ENCODE results near the gene KANSL1. TPM values are rescaled to one million over a fixed set of nuclear protein-coding genes. Genes with fewer than 3 reads are reported as not detected.

Gene KANSL1
- total RNA-seq, 1 donor from 2014 or later, result 102 TPM

DNA sequence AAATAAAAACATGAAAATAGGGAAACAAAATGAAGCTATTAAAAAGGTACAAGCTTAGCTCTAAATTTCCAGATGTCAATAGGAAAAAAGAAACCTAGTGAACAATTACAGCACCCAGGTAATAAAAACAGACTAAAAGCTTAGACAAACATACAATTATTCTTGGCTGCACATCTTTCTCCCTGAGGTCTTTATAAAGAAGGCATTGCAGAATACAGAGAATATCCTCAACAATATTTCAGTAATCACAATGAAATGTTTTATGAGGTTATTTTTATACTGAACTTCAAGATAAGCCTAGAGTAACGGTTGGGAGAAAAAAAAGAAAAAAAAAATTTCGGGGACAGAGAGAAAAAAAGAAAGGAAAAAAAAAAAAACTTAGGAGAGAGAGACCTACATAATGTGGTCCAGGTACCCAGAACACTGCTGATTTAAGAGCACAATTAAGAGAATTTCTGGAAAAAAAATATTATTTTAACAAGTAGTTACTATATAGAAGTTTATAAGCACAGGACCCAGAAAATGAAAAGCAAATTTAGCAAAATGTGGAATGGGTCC lies 26.5 kb downstream of the KANSL1 start:
- H3K27ac Mint-ChIP-seq (ENCODE audit: unreplicated experiment), result peak overlapping the region; percentile 23
- TF ChIP-seq, protein P1, sequence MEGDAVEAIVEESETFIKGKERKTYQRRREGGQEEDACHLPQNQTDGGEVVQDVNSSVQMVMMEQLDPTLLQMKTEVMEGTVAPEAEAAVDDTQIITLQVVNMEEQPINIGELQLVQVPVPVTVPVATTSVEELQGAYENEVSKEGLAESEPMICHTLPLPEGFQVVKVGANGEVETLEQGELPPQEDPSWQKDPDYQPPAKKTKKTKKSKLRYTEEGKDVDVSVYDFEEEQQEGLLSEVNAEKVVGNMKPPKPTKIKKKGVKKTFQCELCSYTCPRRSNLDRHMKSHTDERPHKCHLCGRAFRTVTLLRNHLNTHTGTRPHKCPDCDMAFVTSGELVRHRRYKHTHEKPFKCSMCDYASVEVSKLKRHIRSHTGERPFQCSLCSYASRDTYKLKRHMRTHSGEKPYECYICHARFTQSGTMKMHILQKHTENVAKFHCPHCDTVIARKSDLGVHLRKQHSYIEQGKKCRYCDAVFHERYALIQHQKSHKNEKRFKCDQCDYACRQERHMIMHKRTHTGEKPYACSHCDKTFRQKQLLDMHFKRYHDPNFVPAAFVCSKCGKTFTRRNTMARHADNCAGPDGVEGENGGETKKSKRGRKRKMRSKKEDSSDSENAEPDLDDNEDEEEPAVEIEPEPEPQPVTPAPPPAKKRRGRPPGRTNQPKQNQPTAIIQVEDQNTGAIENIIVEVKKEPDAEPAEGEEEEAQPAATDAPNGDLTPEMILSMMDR (IDR thresholded peaks at IDR 0.05), result no peak
- H3K27me3 Mint-ChIP-seq (ENCODE audit: unreplicated experiment), result no peaks in the 10 kb centered on the region
- peak overlapping the region; percentile 28 for H3K4me3 Mint-ChIP-seq (ENCODE audit: unreplicated experiment)
- DNase-seq (ENCODE audit: extremely low spot score, unreplicated experiment), result no peak
- H3K9me3 Mint-ChIP-seq (ENCODE audit: unreplicated experiment), result no peaks in the 10 kb centered on the region
- peaks cover 45% of the 10 kb centered on the region for H3K36me3 Mint-ChIP-seq (ENCODE audit: unreplicated experiment)
- H3K4me1 Mint-ChIP-seq (ENCODE audit: unreplicated experiment), result peaks cover 73% of the 10 kb centered on the region

DNA sequence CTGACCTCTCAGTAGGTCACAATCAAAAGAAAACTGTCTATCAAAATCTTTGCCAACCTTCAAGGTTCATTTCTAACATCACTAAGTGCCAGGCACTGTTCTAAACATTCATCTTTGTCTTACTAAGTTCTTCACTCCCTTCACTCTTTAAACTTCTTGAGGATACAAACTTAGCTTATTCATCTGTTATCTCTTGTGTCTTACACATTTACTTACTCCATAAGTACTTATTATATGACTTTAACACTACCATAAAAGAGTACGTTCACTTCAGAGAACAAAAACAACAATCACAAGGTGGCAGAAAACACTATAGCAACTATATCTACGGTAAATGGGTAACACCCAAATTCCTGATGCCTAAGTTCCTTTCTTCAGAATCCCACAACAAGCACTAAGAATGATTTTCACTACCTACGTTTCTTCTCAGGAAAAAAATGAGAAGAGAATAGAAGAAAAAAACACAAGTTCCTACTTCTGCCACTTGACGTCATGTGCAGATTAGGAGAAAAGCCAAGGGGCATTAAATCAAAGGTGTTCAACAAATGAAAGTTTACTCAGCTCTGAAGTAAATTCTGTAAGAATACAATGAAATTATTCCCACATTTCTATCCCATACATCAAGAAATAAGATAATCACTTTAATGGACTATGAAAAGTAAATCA lies 29.2 kb downstream of the KANSL1 start:
- TF ChIP-seq, protein P1 (IDR thresholded peaks at IDR 0.05), result no peak
- no peak for DNase-seq (ENCODE audit: extremely low spot score, unreplicated experiment)
- Mint-ChIP-seq H3K27me3 (ENCODE audit: unreplicated experiment) (no peaks in the 10 kb centered on the region), H3K27ac (ENCODE audit: unreplicated experiment) (no peak overlapping the region), H3K4me3 (ENCODE audit: unreplicated experiment) (no peak overlapping the region), H3K36me3 (ENCODE audit: unreplicated experiment) (peaks cover 20% of the 10 kb centered on the region), H3K4me1 (ENCODE audit: unreplicated experiment) (peaks cover 81% of the 10 kb centered on the region), H3K9me3 (ENCODE audit: unreplicated experiment) (no peaks in the 10 kb centered on the region)

DNA sequence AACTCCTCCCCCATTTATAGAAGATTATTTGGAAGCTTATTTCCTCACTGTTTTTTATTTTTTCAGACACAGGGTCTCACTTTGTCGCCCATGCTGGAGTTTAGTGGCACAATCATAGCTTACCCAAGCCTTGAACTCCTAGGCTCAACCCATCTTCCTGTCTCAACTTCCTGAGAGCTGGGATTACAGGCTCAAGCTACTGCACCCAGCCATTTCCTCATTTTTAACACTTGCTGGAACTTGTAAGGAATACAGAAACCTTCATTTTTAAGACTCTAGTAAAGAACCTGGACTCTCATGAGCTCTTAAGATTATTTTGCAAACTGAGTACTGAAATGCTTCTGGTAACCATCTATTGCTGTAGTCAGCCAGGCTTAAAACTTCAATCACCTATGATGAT lies 29.9 kb downstream of the KANSL1 start:
- no peak for DNase-seq (ENCODE audit: extremely low spot score, unreplicated experiment)
- Mint-ChIP-seq H3K4me1 (ENCODE audit: unreplicated experiment) (peaks cover 82% of the 10 kb centered on the region), H3K4me3 (ENCODE audit: unreplicated experiment) (no peak overlapping the region), H3K27ac (ENCODE audit: unreplicated experiment) (no peak overlapping the region), H3K36me3 (ENCODE audit: unreplicated experiment) (peaks cover 18% of the 10 kb centered on the region), H3K27me3 (ENCODE audit: unreplicated experiment) (no peaks in the 10 kb centered on the region), H3K9me3 (ENCODE audit: unreplicated experiment) (no peaks in the 10 kb centered on the region)
- TF ChIP-seq, protein P1 (IDR thresholded peaks at IDR 0.05), result no peak

DNA sequence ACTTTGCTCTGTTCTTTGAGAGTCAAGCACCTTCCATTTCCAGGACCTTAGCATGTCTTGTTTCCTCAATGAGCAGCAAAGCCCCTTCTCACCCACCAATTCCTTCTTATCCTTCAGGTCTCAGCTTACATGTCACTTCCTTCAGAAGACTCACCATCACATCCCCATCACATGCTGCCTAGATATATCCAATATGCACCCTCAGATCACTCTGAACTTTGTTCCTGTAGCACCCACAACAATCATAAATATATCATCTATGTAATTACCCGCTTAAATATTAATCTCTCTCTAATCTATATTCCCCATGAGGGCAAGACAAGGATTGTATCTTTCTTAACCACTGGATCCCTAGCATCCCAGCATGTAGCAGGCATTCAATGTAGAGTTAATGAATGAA lies 30.4 kb downstream of the KANSL1 start:
- H3K27me3 Mint-ChIP-seq (ENCODE audit: unreplicated experiment), result no peaks in the 10 kb centered on the region

DNA sequence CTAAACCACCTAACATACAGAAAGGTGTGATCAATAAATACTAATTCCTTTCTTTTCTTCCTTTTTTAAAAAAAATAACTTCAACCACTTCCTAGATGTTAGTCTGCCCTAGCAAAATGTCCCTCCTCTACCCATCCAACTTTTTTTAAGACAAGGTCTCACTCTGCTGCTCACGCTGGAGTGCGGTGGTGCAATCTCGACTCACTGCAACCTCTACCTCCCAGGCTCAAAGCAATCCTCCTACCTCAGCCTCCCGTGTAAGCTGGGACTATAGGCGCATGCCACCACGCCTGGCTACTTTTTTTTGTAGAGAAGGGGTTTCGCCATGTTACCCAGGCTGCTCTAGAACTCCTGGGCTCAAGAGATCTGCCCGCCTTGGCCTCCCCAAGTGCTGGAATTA lies 33.1 kb downstream of the KANSL1 start:
- Mint-ChIP-seq H3K4me1 (ENCODE audit: unreplicated experiment) (peaks cover 92% of the 10 kb centered on the region), H3K27me3 (ENCODE audit: unreplicated experiment) (no peaks in the 10 kb centered on the region), H3K9me3 (ENCODE audit: unreplicated experiment) (no peaks in the 10 kb centered on the region), H3K27ac (ENCODE audit: unreplicated experiment) (peak overlapping the region; percentile 85), H3K36me3 (ENCODE audit: unreplicated experiment) (peaks cover 18% of the 10 kb centered on the region), H3K4me3 (ENCODE audit: unreplicated experiment) (no peak overlapping the region)
- DNase-seq (ENCODE audit: extremely low spot score, unreplicated experiment), result no peak
- TF ChIP-seq, protein P1 (IDR thresholded peaks at IDR 0.05), result no peak

More for the DNA sequence above, 30.4 kb downstream of the KANSL1 start:
- no peak overlapping the region for H3K4me3 Mint-ChIP-seq (ENCODE audit: unreplicated experiment)
- no peak for DNase-seq (ENCODE audit: extremely low spot score, unreplicated experiment)
- TF ChIP-seq, protein P1 (IDR thresholded peaks at IDR 0.05), result no peak
- peak overlapping the region; percentile 9 for H3K27ac Mint-ChIP-seq (ENCODE audit: unreplicated experiment)
- H3K4me1 Mint-ChIP-seq (ENCODE audit: unreplicated experiment), result peaks cover 82% of the 10 kb centered on the region
- peaks cover 18% of the 10 kb centered on the region for H3K36me3 Mint-ChIP-seq (ENCODE audit: unreplicated experiment)
- no peaks in the 10 kb centered on the region for H3K9me3 Mint-ChIP-seq (ENCODE audit: unreplicated experiment)

All from osteocyte (in vitro differentiated cells).